HCT116 (cell line): ENCODE results near the gene TCF12. TPM values are rescaled to one million over a fixed set of nuclear protein-coding genes. Genes with fewer than 3 reads are reported as not detected.

ENCODE experiments used
- ATAC-seq: fragments of 200-7000 bp; cut with Tn5 transposase; 2 replicates; pipeline ENCODE4 v1.9.1; 2020; ENCODE audit warnings: mild to moderate bottlenecking, moderate library complexity
- BruUV-seq: library from RNA; stranded (reverse); fragments of 400-500 nt; replicated peaks from 2 replicates; lab custom pipeline; 2021; lab: Mats Ljungman, UMichigan
- CTCF ChIA-PET: fragments of 300-600 bp; sonication (Branson Sonifier 250); formaldehyde crosslinking; loops from one replicate; lab custom pipeline; 2021; ENCODE audit warnings: antibody characterized with exemption; lab: Charles Lee
- POLR2A ChIA-PET: fragments of 300-600, 350-600 bp; sonication (Branson Sonifier 250); formaldehyde crosslinking; loops from one replicate; lab custom pipeline; 2021; ENCODE audit warnings: antibody characterized with exemption; lab: Charles Lee
- RAD21 ChIA-PET, 2 experiments: fragments of 300-600 bp; sonication (Branson Sonifier 250); formaldehyde crosslinking; loops; one replicate each; lab custom pipeline; 2023; ENCODE audit warnings: low total read pairs in 2 of 2; ENCODE audit not compliant: uncharacterized antibody in 2 of 2, unreplicated experiment in 2 of 2, low non-redundant PET in 1 of 2; lab: Charles Lee
- DNase-seq: peaks from one replicate; pipeline ENCODE4 v3.0.0-alpha.2; 2010; ENCODE audit warnings: low read depth, low spot score
- H2AFZ ChIP-seq: fragments of 200-600 bp; shearing (Covaris generic), sonication (generic); 2 replicates; pipeline ENCODE4 v1.6.1; 2017; ENCODE audit warnings: low read depth, mixed run types, mixed read lengths, antibody characterized with exemption, low read length; ENCODE audit not compliant: poor library complexity, severe bottlenecking
- H3K27ac ChIP-seq: 2 replicates; pipeline ENCODE4 v1.5.1; 2012; ENCODE audit warnings: low read depth, low read length
- H3K27me3 ChIP-seq: fragments of 200-600 bp; sonication (generic); 2 replicates; pipeline ENCODE4 v1.6.1; 2016; ENCODE audit warnings: mixed run types, low read length, mixed read lengths; ENCODE audit not compliant: insufficient read depth
- H3K36me3 ChIP-seq, 2 experiments: fragments of 200-500 bp in 1 of 2; fragments of 200-600 bp in 1 of 2; sonication (Bioruptor generic) in 1 of 2; sonication (generic) in 1 of 2; 2 replicates each; pipeline versions ENCODE4 v1.5.1 to v1.6.1; 2014 to 2016; ENCODE audit warnings: low read length in 2 of 2, inconsistent platforms in 1 of 2, mixed read lengths in 1 of 2, mixed run types in 1 of 2; ENCODE audit not compliant: insufficient read depth in 2 of 2, control insufficient read depth in 1 of 2
- H3K4me1 ChIP-seq, 2 experiments: fragments of 200-600 bp in 1 of 2; sonication (generic) in 1 of 2; 2 replicates each; pipeline versions ENCODE4 v1.5.1 to v1.6.1; 2012 to 2017; ENCODE audit warnings: low read length in 2 of 2, inconsistent platforms in 1 of 2, mild to moderate bottlenecking in 1 of 2, mixed read lengths in 1 of 2, mixed run types in 1 of 2, moderate library complexity in 1 of 2; ENCODE audit not compliant: insufficient read depth in 2 of 2, control insufficient read depth in 1 of 2
- H3K4me2 ChIP-seq: fragments of 200-600 bp; sonication (generic); 2 replicates; pipeline ENCODE4 v1.6.1; 2017; ENCODE audit warnings: mixed run types, low read length, mixed read lengths
- H3K4me3 ChIP-seq, 2 experiments: fragments of 200-600 bp in 1 of 2; sonication (generic) in 1 of 2; replicated peaks in 1 of 2; 2 replicates each; pipeline ENCODE4 v1.5.1; 2011 to 2016; ENCODE audit warnings: low read length in 2 of 2, control low read depth in 1 of 2, low read depth in 1 of 2, mild to moderate bottlenecking in 1 of 2, mixed read lengths in 1 of 2, mixed run types in 1 of 2
- H3K79me2 ChIP-seq: fragments of 200-600 bp; sonication (generic); 2 replicates; pipeline ENCODE4 v1.6.1; 2017; ENCODE audit warnings: mild to moderate bottlenecking, mixed run types, low read length, moderate library complexity, mixed read lengths; ENCODE audit not compliant: insufficient read depth
- H3K9ac ChIP-seq: fragments of 200-600 bp; sonication (generic); 2 replicates; pipeline ENCODE4 v1.6.1; 2016; ENCODE audit warnings: low read length, mixed read lengths
- H3K9me2 ChIP-seq: fragments of 200-600 bp; sonication (generic), shearing (Covaris generic); 2 replicates; pipeline ENCODE4 v1.6.1; 2017; ENCODE audit warnings: mixed run types, mild to moderate bottlenecking, moderate library complexity; ENCODE audit not compliant: insufficient read depth
- H3K9me3 ChIP-seq, 2 experiments: fragments of 200-500 bp in 1 of 2; fragments of 200-600 bp in 1 of 2; sonication (Bioruptor generic) in 1 of 2; sonication (generic) in 1 of 2; 2 replicates each; pipeline ENCODE4 v1.6.1; 2014 to 2017; ENCODE audit warnings: low read length in 2 of 2, mixed read lengths in 2 of 2, inconsistent platforms in 1 of 2, low read depth in 1 of 2, mild to moderate bottlenecking in 1 of 2, mixed run types in 1 of 2, moderate library complexity in 1 of 2; ENCODE audit not compliant: control insufficient read depth in 1 of 2, insufficient read depth in 1 of 2
- H4K20me1 ChIP-seq: fragments of 200-600 bp; sonication (generic), shearing (Covaris generic); 2 replicates; pipeline ENCODE4 v1.6.1; 2017; ENCODE audit warnings: mixed run types, mild to moderate bottlenecking, moderate library complexity; ENCODE audit not compliant: insufficient read depth
- CEBPB ChIP-seq: IDR thresholded peaks from 2 replicates; pipeline ENCODE4 v1.6.1; 2012; ENCODE audit warnings: low read depth
- CTCF ChIP-seq, 3 experiments: fragments of 200-600 bp in 1 of 3; sonication (generic) in 1 of 3; IDR thresholded peaks in 2 of 3; conservative IDR thresholded peaks in 1 of 3; 2 replicates each; pipeline ENCODE4 v1.5.1; 2012 to 2017; ENCODE audit warnings: low read depth in 2 of 3, low read length in 2 of 3, antibody characterized with exemption in 1 of 3, borderline replicate concordance in 1 of 3, control low read depth in 1 of 3, mild to moderate bottlenecking in 1 of 3, mixed read lengths in 1 of 3, mixed run types in 1 of 3, moderate library complexity in 1 of 3; ENCODE audit not compliant: insufficient read depth in 1 of 3
- EGR1 ChIP-seq: IDR thresholded peaks from 2 replicates; pipeline ENCODE4 v1.6.1; 2012; ENCODE audit warnings: low read depth
- POLR2A ChIP-seq: IDR thresholded peaks from 2 replicates; pipeline ENCODE4 v1.7.0; 2011; ENCODE audit warnings: borderline replicate concordance; ENCODE audit not compliant: insufficient read depth, insufficient read length; ENCODE audit errors: extremely low read depth
- POLR2AphosphoS5 ChIP-seq: IDR thresholded peaks from 2 replicates; pipeline ENCODE4 v1.6.1; 2011; ENCODE audit warnings: mild to moderate bottlenecking, low read depth, low read length, moderate library complexity
- YY1 ChIP-seq: IDR thresholded peaks from 2 replicates; pipeline ENCODE4 v1.6.1; 2011; ENCODE audit warnings: low read length, low read depth, moderate library complexity, mild to moderate bottlenecking; ENCODE audit not compliant: insufficient replicate concordance; ENCODE audit errors: extremely low read depth
- ZFX ChIP-seq: fragments of 450-650 bp; IDR thresholded peaks from 2 replicates; pipeline ENCODE4 v1.6.1; 2017
- ZNF274 ChIP-seq: fragments of 200-500 bp; sonication (Bioruptor generic); IDR thresholded peaks from 2 replicates; pipeline ENCODE4 v1.6.1; 2014; ENCODE audit warnings: mild to moderate bottlenecking, low read depth, low read length, inconsistent platforms
- intact Hi-C: fragments of 100-400 bp; cut with micrococcal nuclease; formaldehyde crosslinking; loops from 2 replicates; pipeline ENCODE4 v1.10.0; 2022
- total RNA-seq: library from RNA; stranded (reverse); gene quantifications from one replicate; pipeline ENCODE4 v1.2.1, GENCODE V29; 2021; ENCODE audit not compliant: unreplicated experiment

TCF12 gene
- total RNA-seq, 1 experiment from 2014 or later, result 71.6 TPM

- no peaks in the 10 kb centered on the region for H3K9me3 ChIP-seq
- no peaks in the 10 kb centered on the region for H3K4me1 ChIP-seq
- H3K79me2 ChIP-seq, result peaks cover 56% of the 10 kb centered on the region
- H3K27me3 ChIP-seq, result no peaks in the 10 kb centered on the region
- ATAC-seq (no peak), DNase-seq (no peak)
- TF ChIP-seq POLR2AphosphoS5 (no peak), YY1 (no peak), POLR2A (no peak), ZNF274 (no peak), EGR1 (no peak), CTCF (IDR thresholded peaks at IDR 0.05 in 2 of 3, conservative IDR thresholded peaks at IDR 0.05 in 1 of 3; ENCODE audit: borderline replicate concordance in 1 of 3, insufficient read depth in 1 of 3, low read depth in 2 of 3, low read length in 2 of 3) (no peak), ZFX (no peak), CEBPB (no peak)
- H3K27ac ChIP-seq, result no peak overlapping the region
- peaks cover 2% of the 10 kb centered on the region; the same call in 1 of the 2 replicates for H4K20me1 ChIP-seq
- H3K36me3 ChIP-seq, result no peaks in the 10 kb centered on the region
- RAD21 ChIA-PET, result no interaction called here
- H3K9ac ChIP-seq, result no peak overlapping the region
- CTCF ChIA-PET, result no interaction called here
- H2AFZ ChIP-seq, result no peak overlapping the region
- POLR2A ChIA-PET, result no interaction called here
- no TSS peak for BruUV-seq
- H3K9me2 ChIP-seq, result no peaks in the 10 kb centered on the region
- intact Hi-C loops, result no loop called here
- H3K4me3 ChIP-seq, result no peak overlapping the region
- no peak overlapping the region for H3K4me2 ChIP-seq
These were observed 130.6 kb downstream of the TCF12 start for GRCh38 chr15:57048930-57049549.
